Mesothelial cell of epicardium (in vitro differentiated cells): ENCODE results near the gene METTL18. TPM values are rescaled to one million over a fixed set of nuclear protein-coding genes. Genes with fewer than 3 reads are reported as not detected.

Experiments used
- DNase-seq, 2 experiments: peaks; one replicate each; pipeline ENCODE4 v3.0.0; 2021; ENCODE audit warnings: low spot score in 2 of 2; ENCODE audit not compliant: unreplicated experiment in 2 of 2
- H3K27ac Mint-ChIP-seq: 2 replicates; pipeline ENCODE4 v1.8.0; 2021; ENCODE audit warnings: mixed read lengths
- H3K27me3 Mint-ChIP-seq: 2 replicates; pipeline ENCODE4 v1.8.0; 2021; ENCODE audit warnings: low read depth, mixed read lengths
- H3K36me3 Mint-ChIP-seq: 2 replicates; pipeline ENCODE4 v1.8.0; 2021; ENCODE audit warnings: mixed read lengths
- H3K4me1 Mint-ChIP-seq: 2 replicates; pipeline ENCODE4 v1.8.0; 2021; ENCODE audit warnings: mixed read lengths
- H3K4me3 Mint-ChIP-seq: 2 replicates; pipeline ENCODE4 v1.8.0; 2021; ENCODE audit warnings: mild to moderate bottlenecking, moderate library complexity, mixed read lengths
- H3K9me3 Mint-ChIP-seq: 2 replicates; pipeline ENCODE4 v1.8.0; 2021; ENCODE audit warnings: mixed read lengths
- CTCF ChIP-seq: fragments of 200-600 bp; sonication (generic); IDR thresholded peaks from one replicate; pipeline ENCODE4 v1.5.0; 2021; ENCODE audit warnings: antibody characterized with exemption; ENCODE audit not compliant: unreplicated experiment
- total RNA-seq: library from RNA; stranded (reverse); gene quantifications from 3 replicates; pipeline ENCODE4 v1.2.1, GENCODE V29; 2021

METTL18 gene
- 10.3 to 11.4 TPM (median 10.6 TPM) in 3 replicates for total RNA-seq

- Mint-ChIP-seq H3K27me3 (no peaks in the 10 kb centered on the region), H3K4me3 (peak within 1 kb of the TSS; percentile 99), H3K4me1 (peaks cover 53% of the 10 kb centered on the region), H3K27ac (peak within 1 kb of the TSS; percentile 98), H3K36me3 (peaks cover 14% of the 10 kb centered on the region), H3K9me3 (no peaks in the 10 kb centered on the region)
- peak; percentile 70 to 85 for DNase-seq
- no peak for TF ChIP-seq CTCF
Observed at GRCh38 chr1:169794530-169795416, at the start of gene METTL18. Gene METTL18 (minus strand): TSS chr1:169794907. CDS start chr1:169793695, 1,212 bp downstream.

- Mint-ChIP-seq H3K36me3 (peaks cover 72% of the 10 kb centered on the region), H3K4me1 (no peaks in the 10 kb centered on the region), H3K27ac (no peak overlapping the region)
Observed at GRCh38 chr1:169838942-169839341, 44.2 kb upstream of the METTL18 start.

GRCh38 chr1:169836198-169836597 lies 41.5 kb upstream of the METTL18 start:
- H3K36me3 Mint-ChIP-seq = peaks cover 59% of the 10 kb centered on the region
- TF ChIP-seq CTCF = no peak

More at GRCh38 chr1:169838942-169839341, 44.2 kb upstream of the METTL18 start:
- Mint-ChIP-seq H3K4me3 (no peak overlapping the region), H3K27me3 (no peaks in the 10 kb centered on the region), H3K9me3 (peaks cover 32% of the 10 kb centered on the region)
- DNase-seq = no peak
- TF ChIP-seq CTCF = no peak

GRCh38 chr1:169835647-169836046 lies 40.9 kb upstream of the METTL18 start:
- H3K36me3 Mint-ChIP-seq = peaks cover 58% of the 10 kb centered on the region
- H3K4me3 Mint-ChIP-seq = no peak overlapping the region

More at GRCh38 chr1:169836198-169836597, 41.5 kb upstream of the METTL18 start:
- Mint-ChIP-seq H3K27me3 (no peaks in the 10 kb centered on the region), H3K27ac (no peak overlapping the region), H3K4me3 (no peak overlapping the region), H3K4me1 (no peaks in the 10 kb centered on the region), H3K9me3 (peaks cover 28% of the 10 kb centered on the region)
- DNase-seq = no peak

GRCh38 chr1:169834869-169835268 lies 40.2 kb upstream of the METTL18 start:
- peaks cover 56% of the 10 kb centered on the region for H3K36me3 Mint-ChIP-seq
- H3K27ac Mint-ChIP-seq = no peak overlapping the region
- H3K27me3 Mint-ChIP-seq = no peaks in the 10 kb centered on the region
- H3K9me3 Mint-ChIP-seq = peaks cover 17% of the 10 kb centered on the region
- H3K4me3 Mint-ChIP-seq = no peak overlapping the region
- no peak for TF ChIP-seq CTCF
- DNase-seq = no peak
- no peaks in the 10 kb centered on the region for H3K4me1 Mint-ChIP-seq

More at GRCh38 chr1:169835647-169836046, 40.9 kb upstream of the METTL18 start:
- no peaks in the 10 kb centered on the region for H3K4me1 Mint-ChIP-seq
- peaks cover 23% of the 10 kb centered on the region for H3K9me3 Mint-ChIP-seq
- no peak for DNase-seq
- no peaks in the 10 kb centered on the region for H3K27me3 Mint-ChIP-seq
- TF ChIP-seq CTCF = no peak
- H3K27ac Mint-ChIP-seq = no peak overlapping the region
